Loucy (cell line): ENCODE data around the gene GAS2L3.

Experiments used
- H2AFZ ChIP-seq: fragments of 200-600 bp; sonication (generic); 2 replicates; pipeline ENCODE4 v1.6.0; 2016; ENCODE audit warnings: antibody characterized with exemption, mild to moderate bottlenecking, low read length, moderate library complexity
- H3F3A ChIP-seq: fragments of 200-600 bp; 2 replicates; pipeline ENCODE4 v1.6.0; 2016; ENCODE audit warnings: antibody characterized with exemption, low read depth, mild to moderate bottlenecking
- H3K27me3 ChIP-seq: fragments of 200-600 bp; sonication (generic); 2 replicates; pipeline ENCODE4 v1.6.1; 2014; ENCODE audit warnings: low read length, mild to moderate bottlenecking; ENCODE audit not compliant: insufficient read depth, poor library complexity, severe bottlenecking
- H3K36me3 ChIP-seq: fragments of 200-600 bp; sonication (generic); 2 replicates; pipeline ENCODE4 v1.6.1; 2016; ENCODE audit warnings: low read length; ENCODE audit not compliant: insufficient read depth
- H3K4me1 ChIP-seq: fragments of 200-600 bp; sonication (generic); 2 replicates; pipeline ENCODE4 v1.5.1; 2014; ENCODE audit warnings: low read length, mild to moderate bottlenecking; ENCODE audit not compliant: insufficient read depth, poor library complexity, severe bottlenecking
- H3K4me2 ChIP-seq: fragments of 200-600 bp; sonication (generic); 2 replicates; pipeline ENCODE4 v1.6.0; 2014; ENCODE audit warnings: antibody characterized with exemption, low read length, low read depth, mild to moderate bottlenecking; ENCODE audit not compliant: poor library complexity, severe bottlenecking
- H3K4me3 ChIP-seq: fragments of 200-600 bp; sonication (generic); 2 replicates; pipeline ENCODE4 v1.5.1; 2014; ENCODE audit warnings: low read length, mild to moderate bottlenecking, mixed read lengths; ENCODE audit not compliant: poor library complexity, severe bottlenecking
- H3K79me2 ChIP-seq: fragments of 200-600 bp; sonication (generic); 2 replicates; pipeline ENCODE4 v1.6.1; 2014; ENCODE audit warnings: low read length; ENCODE audit not compliant: insufficient read depth
- H3K9ac ChIP-seq: fragments of 200-600 bp; sonication (generic); 2 replicates; pipeline ENCODE4 v1.6.0; 2014; ENCODE audit warnings: mild to moderate bottlenecking, low read depth, low read length, moderate library complexity; ENCODE audit not compliant: poor library complexity, severe bottlenecking
- H3K9me2 ChIP-seq: fragments of 200-600 bp; sonication (generic); replicated peaks from 2 replicates; pipeline ENCODE4 v1.6.1; 2016; ENCODE audit warnings: low read depth, low read length, mixed read lengths
- H3K9me3 ChIP-seq: fragments of 200-600 bp; sonication (generic); 2 replicates; pipeline ENCODE4 v1.6.1; 2014; ENCODE audit warnings: mild to moderate bottlenecking, antibody characterized with exemption, low read length, low read depth; ENCODE audit not compliant: insufficient read depth
- H4K20me1 ChIP-seq: fragments of 200-600 bp; sonication (generic); 2 replicates; pipeline ENCODE4 v1.6.0; 2014; ENCODE audit warnings: antibody characterized with exemption, low read length, mild to moderate bottlenecking; ENCODE audit not compliant: insufficient read depth, poor library complexity, severe bottlenecking
- EZH2phosphoT487 ChIP-seq: fragments of 200-600 bp; IDR thresholded peaks from 2 replicates; pipeline ENCODE4 v1.6.1; 2018; ENCODE audit warnings: antibody characterized with exemption, mild to moderate bottlenecking, moderate library complexity, borderline replicate concordance
- TF ChIP-seq, protein P1 (sequence below): fragments of 200-600 bp; sonication (generic); conservative IDR thresholded peaks from 2 replicates; pipeline ENCODE4 v1.5.1; 2014; ENCODE audit warnings: mild to moderate bottlenecking, antibody characterized with exemption, low read length

Gene GAS2L3

DNA sequence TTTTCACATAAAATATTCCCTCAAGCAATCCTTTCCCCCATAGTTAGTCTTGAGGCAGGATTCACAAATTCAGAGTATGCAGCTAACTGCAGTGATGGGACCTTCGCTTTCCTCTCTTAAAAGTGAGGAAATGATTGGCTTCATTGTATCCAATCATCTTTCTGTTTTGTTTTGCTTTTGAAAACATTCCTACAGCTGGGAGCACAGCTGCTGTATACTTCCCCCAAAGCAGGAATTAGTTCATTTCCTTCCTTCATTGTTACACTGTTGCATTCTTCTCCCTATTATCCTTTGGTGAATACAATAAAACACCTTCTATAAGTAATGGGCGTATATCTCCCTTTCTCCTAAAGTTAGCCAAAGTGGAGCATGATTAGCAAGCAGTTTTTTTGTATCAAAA is 9.4 kb upstream of the GAS2L3 start:
- Histone ChIP-seq H3K4me1 (no peaks in the 10 kb centered on the region), H4K20me1 (no peaks in the 10 kb centered on the region), H3F3A (no peaks in the 10 kb centered on the region), H3K79me2 (no peaks in the 10 kb centered on the region), H3K27me3 (no peaks in the 10 kb centered on the region), H2AFZ (no peak overlapping the region), H3K4me2 (no peak overlapping the region), H3K4me3 (no peak overlapping the region), H3K9me2 (no peaks in the 10 kb centered on the region), H3K9ac (no peak overlapping the region), H3K36me3 (no peaks in the 10 kb centered on the region), H3K9me3 (no peaks in the 10 kb centered on the region)
- no peak for TF ChIP-seq EZH2phosphoT487
- TF ChIP-seq, protein P1, sequence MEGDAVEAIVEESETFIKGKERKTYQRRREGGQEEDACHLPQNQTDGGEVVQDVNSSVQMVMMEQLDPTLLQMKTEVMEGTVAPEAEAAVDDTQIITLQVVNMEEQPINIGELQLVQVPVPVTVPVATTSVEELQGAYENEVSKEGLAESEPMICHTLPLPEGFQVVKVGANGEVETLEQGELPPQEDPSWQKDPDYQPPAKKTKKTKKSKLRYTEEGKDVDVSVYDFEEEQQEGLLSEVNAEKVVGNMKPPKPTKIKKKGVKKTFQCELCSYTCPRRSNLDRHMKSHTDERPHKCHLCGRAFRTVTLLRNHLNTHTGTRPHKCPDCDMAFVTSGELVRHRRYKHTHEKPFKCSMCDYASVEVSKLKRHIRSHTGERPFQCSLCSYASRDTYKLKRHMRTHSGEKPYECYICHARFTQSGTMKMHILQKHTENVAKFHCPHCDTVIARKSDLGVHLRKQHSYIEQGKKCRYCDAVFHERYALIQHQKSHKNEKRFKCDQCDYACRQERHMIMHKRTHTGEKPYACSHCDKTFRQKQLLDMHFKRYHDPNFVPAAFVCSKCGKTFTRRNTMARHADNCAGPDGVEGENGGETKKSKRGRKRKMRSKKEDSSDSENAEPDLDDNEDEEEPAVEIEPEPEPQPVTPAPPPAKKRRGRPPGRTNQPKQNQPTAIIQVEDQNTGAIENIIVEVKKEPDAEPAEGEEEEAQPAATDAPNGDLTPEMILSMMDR: no peak

GRCh38 chr12:100564905-100565467 is 8.5 kb upstream of the GAS2L3 start:
- H3K79me2 ChIP-seq: no peaks in the 10 kb centered on the region
- no peak overlapping the region for H3K9ac ChIP-seq
- no peaks in the 10 kb centered on the region for H3K9me3 ChIP-seq
- no peaks in the 10 kb centered on the region for H4K20me1 ChIP-seq
- H2AFZ ChIP-seq: no peak overlapping the region
- no peaks in the 10 kb centered on the region for H3F3A ChIP-seq
- no peaks in the 10 kb centered on the region for H3K36me3 ChIP-seq
- TF ChIP-seq, protein P1: no peak
- TF ChIP-seq EZH2phosphoT487: no peak
- H3K4me3 ChIP-seq: no peak overlapping the region
- H3K9me2 ChIP-seq: no peaks in the 10 kb centered on the region
- no peaks in the 10 kb centered on the region for H3K27me3 ChIP-seq
- no peaks in the 10 kb centered on the region for H3K4me1 ChIP-seq
- H3K4me2 ChIP-seq: no peak overlapping the region

DNA sequence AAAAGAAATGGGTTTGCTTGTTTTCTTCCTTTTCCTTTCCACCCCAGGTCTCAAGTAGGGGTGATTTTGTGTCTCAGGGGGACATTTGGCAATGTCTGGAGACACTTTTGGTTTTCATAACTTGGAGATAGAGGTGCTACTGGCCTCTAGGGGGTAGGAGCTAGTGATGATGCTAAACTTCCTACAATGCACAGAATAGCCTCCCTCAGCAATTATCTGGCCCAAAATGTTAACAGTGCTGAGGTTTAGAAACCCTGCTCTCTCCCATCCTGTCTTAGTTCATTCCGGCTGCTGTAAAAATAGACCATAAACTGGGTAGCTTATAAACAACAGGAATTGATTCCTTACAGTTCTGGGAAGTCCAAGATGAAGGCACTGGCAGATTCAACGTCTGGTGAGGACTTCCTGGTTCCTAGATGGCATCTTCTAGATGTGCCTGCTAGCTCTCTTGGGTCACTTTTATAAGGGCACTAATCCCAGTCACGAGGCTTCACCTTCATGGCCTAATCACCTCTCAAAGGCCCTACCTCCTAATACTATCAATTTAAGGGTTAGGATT is 7.4 kb upstream of the GAS2L3 start:
- Histone ChIP-seq H3K9me2 (no peaks in the 10 kb centered on the region), H3K4me1 (no peaks in the 10 kb centered on the region), H3K9ac (no peak overlapping the region), H3F3A (no peaks in the 10 kb centered on the region), H3K9me3 (no peaks in the 10 kb centered on the region), H3K4me2 (no peak overlapping the region), H3K79me2 (no peaks in the 10 kb centered on the region), H2AFZ (no peak overlapping the region), H3K4me3 (no peak overlapping the region), H3K36me3 (no peaks in the 10 kb centered on the region), H4K20me1 (no peaks in the 10 kb centered on the region), H3K27me3 (no peaks in the 10 kb centered on the region)
- TF ChIP-seq, protein P1: no peak
- no peak for TF ChIP-seq EZH2phosphoT487
